Measurements from ENCODE around the gene REPS2.

DNA sequence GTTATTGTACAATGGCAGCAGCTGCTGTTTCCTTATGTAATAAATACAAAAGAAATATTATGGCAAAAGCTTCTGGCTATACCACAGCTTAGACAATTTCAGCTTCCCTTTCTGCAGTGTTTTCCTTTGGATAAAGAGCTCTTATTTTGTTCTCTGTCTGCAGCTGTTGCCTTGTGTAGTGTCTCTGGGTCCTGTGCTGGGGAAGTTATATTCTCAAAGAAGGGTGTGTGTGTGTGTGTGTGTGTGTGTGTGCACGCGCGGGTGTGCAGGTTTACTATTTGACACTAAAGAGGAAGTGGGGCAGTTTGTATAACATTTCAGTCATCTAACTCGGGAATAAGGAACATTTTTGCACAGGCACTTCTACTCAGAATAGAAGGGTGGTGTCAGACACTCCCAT, 83.6 kb downstream of the REPS2 start:
- TF ChIP-seq POLR2A (IDR thresholded peaks at IDR 0.05), result no peak
- TF ChIP-seq, protein P1, sequence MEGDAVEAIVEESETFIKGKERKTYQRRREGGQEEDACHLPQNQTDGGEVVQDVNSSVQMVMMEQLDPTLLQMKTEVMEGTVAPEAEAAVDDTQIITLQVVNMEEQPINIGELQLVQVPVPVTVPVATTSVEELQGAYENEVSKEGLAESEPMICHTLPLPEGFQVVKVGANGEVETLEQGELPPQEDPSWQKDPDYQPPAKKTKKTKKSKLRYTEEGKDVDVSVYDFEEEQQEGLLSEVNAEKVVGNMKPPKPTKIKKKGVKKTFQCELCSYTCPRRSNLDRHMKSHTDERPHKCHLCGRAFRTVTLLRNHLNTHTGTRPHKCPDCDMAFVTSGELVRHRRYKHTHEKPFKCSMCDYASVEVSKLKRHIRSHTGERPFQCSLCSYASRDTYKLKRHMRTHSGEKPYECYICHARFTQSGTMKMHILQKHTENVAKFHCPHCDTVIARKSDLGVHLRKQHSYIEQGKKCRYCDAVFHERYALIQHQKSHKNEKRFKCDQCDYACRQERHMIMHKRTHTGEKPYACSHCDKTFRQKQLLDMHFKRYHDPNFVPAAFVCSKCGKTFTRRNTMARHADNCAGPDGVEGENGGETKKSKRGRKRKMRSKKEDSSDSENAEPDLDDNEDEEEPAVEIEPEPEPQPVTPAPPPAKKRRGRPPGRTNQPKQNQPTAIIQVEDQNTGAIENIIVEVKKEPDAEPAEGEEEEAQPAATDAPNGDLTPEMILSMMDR (IDR thresholded peaks at IDR 0.05), result no peak
- TF ChIP-seq POLR2AphosphoS5 (IDR thresholded peaks at IDR 0.05), result no peak
- TF ChIP-seq EP300 (IDR thresholded peaks at IDR 0.05; ENCODE audit: low read depth), result no peak

Data from transverse colon (tissue), 4 donors.